GOT3 (cell line): ENCODE results near the gene NMRAL1.

Experiments
- DNase-seq: peaks from one replicate; lab custom pipeline; 2025; ENCODE audit warnings: mixed read lengths; lab: John Stamatoyannopoulos, UW

Gene NMRAL1

DNA sequence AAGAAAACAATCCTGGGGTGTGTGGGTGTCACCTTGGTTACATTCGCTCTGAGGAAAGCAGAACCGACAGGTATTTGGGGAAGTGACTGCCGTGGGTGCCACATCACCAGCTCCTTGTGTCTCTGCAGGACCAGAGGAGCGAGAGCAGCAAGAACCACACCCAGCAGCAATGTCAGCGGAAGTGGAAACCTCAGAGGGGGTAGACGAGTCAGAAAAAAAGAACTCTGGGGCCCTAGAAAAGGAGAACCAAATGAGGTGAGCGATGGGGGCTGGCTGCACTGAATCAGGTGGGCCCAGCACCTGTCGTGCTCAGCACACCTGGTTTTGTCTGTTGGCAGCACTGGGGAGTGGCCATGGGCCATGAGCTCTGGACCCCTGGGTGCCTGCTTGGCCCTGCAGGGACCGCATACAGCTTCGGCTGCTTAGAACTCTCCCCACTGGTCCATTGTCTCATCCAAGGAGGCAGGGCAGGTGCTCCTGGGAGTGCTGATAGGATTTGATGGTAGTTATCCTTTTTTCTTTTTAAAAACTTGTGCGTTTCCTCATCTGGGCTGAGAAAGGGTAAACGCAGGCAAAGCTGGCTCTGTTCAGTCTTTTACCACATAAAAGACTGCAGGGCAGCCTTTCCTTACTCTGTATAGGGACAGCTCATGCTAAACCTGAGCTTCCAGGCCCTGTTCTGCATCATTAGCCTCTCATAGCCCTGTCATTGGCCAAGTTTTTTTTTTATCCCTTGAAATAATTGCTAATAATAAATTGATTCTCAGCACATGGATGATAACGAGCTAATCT, 31.1 kb upstream of the NMRAL1 start:
- no peak for DNase-seq

DNA sequence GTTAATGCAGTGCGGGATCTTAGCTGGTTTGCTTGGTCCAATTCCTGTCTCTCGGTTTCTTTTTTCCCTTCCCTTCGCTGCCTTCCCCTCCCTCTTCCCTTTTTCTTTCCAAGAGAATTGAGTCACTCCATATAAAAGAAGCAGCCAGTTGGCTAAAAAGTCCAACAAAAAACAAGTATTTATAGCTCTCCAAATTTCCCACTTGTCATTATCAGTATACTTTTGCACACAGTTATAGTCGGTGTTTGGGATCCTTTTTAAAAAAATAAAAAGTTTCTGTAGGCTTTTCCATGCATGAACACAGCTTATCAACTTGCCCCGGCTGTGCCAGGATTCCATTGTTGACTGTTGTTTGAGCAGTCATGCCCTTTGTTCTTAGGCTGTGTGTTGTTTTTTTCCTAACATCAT, 26.6 kb upstream of the NMRAL1 start:
- no peak for DNase-seq

DNA sequence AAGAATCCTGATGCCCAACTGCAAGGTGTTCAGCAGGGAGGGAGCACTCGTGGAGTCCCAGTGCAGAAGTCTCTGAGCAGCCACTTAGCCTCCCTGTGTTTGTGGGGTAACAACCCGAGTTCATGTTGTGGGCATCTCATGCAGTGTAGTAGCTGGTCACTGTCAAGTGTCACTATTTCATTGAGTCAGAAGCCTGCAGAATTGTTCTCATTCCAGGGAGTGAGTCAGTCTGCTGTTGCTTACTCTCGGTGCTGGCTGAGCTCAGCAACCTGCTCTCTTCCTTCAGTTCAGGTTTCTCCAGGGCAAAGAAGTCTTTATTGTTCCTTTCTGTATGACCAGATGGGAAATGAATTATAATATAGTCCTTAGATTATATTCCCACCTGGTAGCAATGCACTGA, 25.8 kb upstream of the NMRAL1 start:
- no peak for DNase-seq

DNA sequence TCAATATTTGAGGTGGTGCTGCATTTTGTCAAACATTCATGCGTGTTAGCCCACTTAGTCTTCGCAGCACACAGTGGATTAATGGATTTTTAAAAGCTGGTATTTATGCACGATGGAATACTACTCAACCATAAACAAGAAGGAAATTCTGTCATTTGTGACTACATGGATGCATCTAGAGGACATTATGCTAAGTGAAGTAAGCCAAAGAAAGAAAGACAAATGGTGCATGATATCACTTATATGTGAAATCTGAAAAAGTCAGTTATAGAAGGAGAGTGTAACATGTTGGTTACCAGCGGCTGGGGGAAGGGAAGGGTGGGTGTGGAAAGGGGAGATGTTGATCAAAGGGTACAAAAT, 24.8 kb upstream of the NMRAL1 start:
- DNase-seq: no peak

DNA sequence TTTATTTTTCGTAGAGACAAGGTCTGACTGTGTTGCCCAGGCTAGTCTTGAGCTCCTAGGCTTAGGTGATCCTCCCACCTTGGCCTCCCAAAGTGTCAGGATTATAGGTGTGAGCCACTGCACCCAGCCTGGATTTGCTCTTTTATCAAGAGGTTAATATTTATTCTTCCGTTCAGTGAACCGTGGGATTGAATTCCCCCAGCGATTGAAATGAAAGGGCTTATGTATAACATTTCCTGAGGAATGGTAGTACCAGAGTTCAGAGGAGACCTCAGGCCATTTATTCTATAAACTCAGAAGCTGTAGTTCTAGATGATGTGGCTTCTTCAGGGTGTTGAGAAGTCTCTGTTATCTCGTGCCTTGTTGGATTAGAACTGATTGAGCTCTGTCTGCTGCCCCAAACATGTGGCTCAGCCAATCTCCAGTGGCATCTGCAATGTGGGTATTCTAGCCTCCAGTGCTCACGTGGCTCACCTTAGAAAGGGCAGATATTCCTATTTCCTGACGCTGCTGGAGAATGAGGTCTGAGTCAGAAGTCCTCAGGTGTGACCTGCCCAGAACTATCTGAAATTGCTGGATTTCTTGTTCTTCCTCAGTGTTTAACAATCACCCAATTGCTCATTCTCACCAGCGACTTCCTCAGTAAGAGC, 24.2 kb upstream of the NMRAL1 start:
- no peak for DNase-seq

DNA sequence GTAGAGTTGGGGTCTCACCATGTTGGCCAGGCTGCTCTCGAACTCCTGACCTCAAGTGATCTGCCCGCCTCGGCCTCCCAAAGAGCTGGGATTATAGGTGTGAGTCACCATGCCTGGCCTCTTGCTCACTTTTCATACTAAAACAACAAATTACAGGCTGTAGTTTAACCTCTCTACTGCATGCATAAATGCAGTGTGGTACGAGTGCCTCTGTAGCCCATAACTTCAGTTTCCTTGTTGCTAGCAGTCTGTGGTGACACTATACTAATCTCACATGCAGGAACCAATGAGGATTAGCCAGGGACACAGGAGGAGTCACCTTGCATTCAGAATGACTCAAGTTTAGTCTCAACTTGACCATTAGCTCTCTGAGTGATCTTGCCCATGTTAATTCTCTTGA, 21.9 kb upstream of the NMRAL1 start:
- no peak for DNase-seq

DNA sequence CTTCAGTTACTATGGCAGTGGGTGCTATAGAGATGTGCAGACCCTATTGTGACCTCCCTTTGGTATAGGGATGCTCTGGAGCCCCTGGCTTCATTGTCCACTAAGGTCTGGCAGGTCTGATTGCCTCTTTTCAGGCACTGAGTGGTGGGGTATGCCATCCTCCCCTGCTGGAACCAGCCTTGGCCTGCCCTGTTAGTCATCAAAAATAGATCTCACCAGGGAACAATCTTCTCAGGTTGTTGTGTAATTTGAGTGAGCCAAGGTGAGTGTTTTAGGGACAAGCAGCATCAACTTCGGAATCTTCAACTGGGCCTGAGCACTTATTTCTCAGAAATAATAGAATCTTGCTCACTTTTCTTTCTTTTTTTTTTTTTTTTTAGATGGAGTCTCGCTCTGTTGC, 21.3 kb upstream of the NMRAL1 start:
- DNase-seq: no peak

DNA sequence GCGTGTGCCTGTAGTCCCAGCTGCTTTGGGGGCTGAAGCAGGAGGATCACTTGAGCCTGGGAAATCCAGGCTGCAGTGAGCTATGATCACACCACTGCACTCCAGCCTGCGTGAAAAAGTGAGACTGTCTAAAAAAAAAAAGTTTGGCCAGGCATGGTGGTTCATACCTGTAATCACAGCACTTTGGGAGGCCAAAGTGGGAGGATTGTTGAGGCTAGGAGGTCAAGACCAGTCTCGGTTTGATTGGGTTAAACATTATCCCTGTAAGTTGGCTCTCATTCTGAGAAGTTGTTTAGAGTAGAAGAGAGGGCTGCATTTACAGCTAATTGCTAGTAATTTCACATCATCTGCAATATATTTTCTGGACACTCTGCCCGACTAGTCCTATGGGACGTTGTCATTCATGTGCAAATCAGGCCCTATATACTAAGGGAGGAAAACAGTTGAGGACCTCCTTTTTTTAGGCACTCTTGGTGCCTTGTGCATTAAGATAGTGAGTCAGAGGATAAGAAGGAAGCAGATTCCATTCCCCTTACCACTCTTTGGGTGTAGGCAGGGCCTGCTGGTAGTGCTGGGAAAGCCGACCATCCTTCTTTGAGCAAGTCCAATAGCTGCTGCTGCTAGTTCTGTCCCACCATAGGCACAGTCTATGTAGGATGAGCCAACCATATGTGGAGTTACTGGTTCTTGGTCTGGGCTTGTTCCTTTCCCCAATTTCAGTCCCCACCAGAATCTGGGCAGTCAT, 20.5 kb upstream of the NMRAL1 start:
- no peak for DNase-seq

DNA sequence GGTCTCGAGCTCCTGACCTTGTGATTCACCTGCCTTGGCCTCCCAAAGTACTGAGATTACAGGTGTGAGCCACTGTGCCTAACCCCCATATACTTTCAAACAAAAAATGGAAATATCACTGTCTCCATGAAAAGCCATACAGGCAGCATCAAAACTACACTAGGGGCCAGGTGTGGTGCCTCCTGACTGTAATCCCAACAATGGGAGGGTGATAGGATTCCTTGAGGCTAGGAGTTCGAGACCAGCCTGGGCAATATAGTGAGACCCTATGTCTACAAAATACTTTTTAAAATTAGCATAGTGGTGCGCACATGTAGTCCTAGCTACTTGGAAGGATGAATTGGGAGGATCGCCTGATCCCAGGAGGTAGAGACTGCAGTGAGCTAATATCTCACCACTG, 17.5 kb upstream of the NMRAL1 start:
- DNase-seq: no peak

DNA sequence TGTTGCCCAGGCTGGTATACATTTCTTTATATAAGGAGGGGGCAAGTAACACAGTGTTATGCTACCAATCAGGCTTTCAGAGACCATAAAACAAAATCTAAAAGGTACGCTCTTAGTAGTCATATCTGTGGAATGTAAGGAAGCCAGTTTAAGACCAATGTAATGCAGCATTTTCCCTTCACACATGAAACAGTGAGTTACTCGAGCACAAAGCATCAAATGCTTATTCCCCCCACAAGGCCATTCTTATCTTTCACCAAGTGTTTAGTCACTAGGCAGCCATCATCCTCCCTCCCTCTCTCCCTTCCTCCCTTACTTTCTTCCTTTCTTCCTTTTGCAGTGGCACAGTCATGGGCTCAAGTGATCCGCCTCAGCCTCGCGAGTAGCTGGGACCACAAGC, 14.6 kb upstream of the NMRAL1 start:
- DNase-seq: no peak

DNA sequence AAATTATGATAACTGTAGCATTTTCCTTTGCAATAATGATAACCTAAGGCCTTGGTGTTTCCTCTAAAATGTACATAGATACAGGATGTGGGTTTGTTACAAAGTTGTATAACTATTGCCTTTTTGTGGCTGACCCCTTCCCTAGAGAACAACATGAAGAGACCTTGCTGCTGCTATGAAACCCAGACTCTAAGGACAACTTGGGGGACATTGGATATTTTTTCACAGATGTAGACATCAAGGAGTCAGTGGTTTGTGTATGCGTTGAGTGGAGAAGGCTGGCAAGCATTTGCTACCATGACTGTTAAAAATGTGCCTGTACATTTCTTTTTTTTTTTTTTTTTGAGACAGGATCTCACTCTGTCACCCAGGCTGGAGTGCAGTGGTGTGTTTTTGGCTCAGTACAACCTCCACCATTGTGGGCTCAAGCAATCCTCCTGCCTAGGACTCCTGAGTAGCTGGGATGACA, 14.1 kb upstream of the NMRAL1 start:
- no peak for DNase-seq

DNA sequence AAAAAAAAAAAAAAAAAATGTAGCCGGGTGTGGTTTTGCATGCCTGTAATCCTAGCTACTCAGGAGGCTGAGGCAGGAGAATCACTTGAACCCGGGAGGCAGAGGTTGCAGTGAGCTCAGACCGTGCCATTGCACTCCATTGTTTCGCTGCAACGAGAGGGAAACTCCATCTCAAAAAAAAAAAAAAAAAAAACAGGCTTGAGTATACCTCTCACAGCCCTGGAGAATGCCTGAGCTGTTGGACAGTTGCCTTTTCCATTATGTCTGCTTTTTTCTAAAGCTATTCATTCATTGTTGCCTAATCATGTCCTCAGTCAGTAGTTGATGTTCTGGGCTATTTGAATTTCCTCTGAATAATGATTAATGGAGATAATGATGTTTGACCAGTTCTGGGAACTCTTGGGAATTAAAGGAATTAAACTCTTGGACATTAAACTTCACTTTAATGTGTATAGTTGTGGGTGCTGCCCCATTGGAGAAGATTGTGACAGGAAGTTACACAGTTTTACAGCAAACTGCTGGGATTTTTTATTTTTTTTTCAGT, 13.6 kb upstream of the NMRAL1 start:
- DNase-seq: no peak

DNA sequence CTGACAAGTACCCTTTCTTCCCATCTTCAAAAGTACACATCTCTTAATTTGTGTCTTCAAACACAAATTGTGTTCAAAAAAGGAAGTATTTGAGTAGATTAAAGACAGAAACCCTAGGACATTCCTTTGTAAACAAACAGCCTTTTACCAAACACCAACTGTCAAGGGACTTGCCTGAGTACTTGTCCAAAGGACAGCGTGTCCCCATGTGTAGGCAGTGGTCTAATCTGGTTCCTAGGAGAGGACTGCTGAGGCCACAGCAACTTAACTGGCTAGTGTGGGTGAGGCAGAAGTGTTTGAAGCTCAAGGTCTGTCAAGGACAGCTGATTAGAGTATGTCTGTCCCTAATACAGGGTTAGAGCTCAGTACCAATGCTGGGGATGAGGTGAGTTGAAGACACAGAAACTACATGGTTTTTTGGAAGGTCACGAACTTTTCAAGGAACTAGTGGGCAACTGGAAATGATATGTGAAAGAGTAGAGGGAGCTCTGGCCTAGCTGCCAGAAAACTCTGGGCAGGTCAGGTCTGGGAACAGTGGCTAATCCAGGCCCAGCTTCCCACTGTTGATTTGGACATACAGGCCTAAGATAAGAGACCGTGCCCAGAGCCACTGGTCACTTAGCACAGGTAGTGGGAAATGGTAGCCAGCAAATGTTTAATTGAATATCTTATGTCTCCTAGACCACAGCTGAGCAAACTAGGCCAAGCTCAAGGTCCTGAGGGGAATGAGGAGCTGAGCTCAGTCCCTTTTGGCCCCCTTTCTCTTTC, 11.9 kb upstream of the NMRAL1 start:
- DNase-seq: no peak

DNA sequence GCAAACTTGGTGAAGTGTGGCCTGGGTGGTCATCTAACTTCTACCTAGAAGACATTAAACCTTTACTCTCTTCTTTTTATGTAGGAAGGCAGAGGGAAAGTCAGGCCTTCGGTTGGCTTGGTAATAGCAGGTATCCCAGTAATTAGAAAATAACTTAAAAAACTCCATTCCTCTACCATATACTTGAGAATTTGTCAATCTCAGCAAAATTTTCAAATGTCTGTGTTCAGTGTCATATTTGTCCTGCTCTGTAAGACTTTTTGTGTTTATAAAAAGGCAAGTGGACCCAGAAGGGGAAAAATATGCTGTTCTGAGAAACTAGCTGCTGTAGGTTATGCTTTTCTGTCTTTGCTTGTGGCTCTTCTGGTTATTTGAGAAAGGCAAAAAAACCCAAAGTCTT, 7.5 kb upstream of the NMRAL1 start:
- DNase-seq: no peak

DNA sequence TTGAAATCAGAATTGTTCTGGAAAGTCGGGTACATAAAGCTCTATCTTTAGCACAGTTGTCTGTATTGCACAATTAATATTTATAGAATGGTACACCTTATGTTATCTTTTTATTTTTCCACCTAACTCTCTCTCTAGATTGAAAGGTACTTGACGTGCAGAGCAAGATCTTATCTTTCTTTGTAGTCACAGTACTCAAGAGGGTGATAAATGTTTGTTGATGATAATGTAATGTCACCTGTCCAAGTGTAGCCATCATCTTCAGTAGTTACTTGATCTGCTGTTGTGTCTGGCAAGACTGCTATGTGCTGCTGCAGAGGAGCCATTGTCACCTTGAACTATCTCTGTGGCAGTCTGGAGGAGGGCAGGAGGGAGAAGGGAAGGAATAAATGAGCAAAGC, 7.1 kb upstream of the NMRAL1 start:
- DNase-seq: no peak

DNA sequence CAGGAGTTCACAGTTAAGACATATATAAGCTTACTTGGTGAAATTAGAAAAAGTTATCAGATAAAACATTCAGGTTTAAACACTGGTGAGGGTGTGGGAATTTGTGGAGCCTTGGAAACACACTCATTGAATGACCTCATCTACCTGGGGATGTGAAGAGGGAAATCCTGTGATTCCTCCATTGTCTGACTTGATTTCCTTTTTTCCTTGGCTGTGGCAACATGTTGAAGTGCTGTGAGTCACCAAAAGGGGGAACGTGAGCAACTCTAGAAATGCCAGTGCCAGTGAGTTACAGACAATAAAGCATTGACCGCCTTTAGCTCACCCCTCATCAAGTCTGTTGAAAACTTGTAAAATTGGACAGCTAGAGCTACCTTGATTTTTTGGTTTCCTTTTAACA, 3.5 kb upstream of the NMRAL1 start:
- no peak for DNase-seq

DNA sequence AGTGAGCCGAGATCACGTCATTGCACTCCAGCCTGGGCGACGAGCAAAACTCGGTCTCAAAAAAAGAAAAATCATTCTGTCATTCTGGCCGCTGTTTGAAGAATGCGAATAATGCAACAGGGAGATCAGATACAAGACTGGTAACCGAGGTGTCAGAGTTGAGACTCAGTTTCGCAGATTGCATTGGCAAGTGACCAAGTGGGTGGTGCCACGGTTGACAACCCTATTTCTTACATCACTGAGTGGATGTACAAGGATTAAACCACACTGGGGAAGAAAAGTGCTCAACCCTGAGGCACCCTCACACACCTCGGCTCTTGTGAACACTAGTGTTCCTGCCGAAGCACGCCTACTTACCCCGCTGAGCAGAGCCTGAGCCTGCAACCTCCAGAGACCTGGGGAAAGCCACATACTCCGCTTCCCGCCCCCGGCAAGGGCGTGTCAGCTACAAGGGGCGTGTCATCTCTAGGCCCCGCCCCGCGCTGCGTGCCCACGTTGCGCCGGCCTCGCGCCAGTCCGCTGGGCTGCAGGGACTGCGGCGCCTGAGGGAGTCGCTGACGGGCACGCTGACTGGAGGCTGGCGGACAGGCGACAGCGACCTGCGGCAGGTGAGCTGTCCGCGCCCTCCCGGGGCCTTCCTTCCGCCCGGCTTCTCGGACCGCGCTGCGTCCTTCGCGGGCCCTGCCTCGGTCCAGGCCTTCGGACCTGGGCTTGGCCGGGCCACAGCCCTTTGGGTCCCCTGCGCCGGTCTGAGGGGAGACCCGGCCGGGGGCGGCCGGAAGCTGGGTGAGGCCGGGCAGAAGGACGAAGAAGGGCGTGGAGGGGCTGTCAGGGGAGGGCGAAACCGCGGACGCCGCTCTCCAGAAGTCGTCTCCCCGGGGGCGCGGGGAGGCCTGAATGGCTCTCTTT, 1.7 kb upstream of the NMRAL1 start, which contains the start of gene HMOX2:
HMOX2 (plus strand) TSS at position 519 of the 909 bp plus-strand sequence. CDS start 29,127 bp downstream, outside the sequence.
- peak; percentile 83 for DNase-seq

DNA sequence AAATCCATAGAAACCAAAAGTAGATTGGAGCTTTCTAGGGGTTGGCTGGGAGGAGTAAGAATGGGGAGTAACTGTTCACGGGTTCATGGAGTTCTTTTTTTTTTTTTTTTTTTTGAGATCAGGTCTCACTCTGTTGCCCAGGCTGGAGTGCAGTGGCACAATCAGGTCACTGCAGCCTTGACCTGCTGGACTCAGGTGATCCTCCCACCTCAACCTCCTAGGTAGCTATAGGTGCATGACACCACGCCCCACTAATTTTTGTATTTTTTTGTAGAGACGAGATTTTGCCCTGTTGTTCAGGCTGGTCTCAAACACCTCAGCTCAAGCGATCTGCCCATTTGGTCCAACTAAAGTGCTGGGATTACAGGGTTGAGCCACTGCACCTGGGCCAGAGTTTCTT, 1.5 kb downstream of the NMRAL1 start:
- no peak for DNase-seq

DNA sequence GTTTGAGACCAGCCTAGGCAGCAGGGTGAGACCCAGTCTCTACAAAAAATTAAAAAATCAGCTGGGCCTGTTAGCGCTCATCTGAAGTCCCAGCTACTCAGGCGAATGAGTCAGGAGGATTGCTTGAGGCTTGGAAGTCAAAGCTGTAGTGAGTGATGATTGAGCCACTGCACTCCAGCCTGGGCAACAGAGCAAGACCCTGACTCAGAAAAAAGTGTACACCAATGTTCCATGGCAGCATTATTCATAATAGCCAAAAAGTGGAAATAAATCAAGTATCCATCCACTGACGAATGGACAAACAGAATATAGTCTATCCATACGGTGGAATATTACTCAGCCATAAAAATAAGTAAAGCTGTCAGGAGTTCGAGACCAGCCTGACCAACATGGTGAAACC, 2.6 kb downstream of the NMRAL1 start:
- DNase-seq: no peak

DNA sequence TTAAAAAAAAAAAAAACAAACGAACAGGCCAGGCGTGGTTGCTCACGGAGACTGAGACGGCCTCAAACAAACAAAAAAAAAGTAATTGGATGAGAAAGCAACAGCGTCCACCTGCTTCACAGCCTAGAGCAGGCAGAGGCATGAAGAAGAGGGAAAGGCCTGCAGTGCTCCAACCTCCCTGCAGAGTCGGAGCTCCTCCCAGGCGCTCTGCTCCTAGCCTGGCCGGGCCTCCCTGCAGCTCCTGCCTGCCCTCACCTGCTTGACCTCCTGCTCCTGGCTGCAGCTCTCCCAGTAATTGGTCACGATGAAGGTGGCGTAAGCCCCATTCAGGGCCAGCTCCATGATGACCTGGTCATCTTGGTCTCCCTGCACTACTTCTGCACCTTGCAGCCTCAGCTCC, 5.5 kb downstream of the NMRAL1 start:
- DNase-seq: no peak

DNA sequence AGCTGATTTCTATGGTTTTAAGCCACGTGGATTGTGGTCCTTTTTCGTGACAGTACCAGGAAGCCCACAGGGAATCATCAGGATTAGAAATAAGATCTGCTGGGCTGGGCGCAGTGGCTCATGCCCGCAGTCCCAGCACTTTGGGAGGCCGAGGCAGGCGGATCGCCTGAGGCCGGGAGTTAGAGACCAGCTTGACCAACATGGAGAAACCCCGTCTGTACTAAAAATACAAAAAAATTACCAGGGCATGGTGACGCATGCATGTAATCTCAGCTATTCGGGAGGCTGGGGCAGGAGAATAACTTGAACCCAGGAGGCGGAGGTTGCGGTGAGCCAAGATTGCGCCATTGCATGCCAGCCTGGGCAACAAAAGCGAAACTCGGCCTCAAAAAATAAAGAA, 6.5 kb downstream of the NMRAL1 start:
- no peak for DNase-seq
